K562 (cell line): Measurements from ENCODE around the gene BHLHE40. TPM values are rescaled to one million over a fixed set of nuclear protein-coding genes. Genes with fewer than 3 reads are reported as not detected.

Experiments used
- BACH1 ChIP-seq: fragments of 200-800 bp; sonication (Bioruptor generic); IDR thresholded peaks from 2 replicates; pipeline ENCODE4 v1.6.1; 2016; ENCODE audit warnings: missing genetic modification characterization, missing compliant biosample characterization
- BRF1 ChIP-seq: IDR thresholded peaks from 3 replicates; pipeline ENCODE4 v1.6.1; 2011; ENCODE audit warnings: borderline replicate concordance, mild to moderate bottlenecking; ENCODE audit not compliant: insufficient read length; ENCODE audit errors: extremely low read depth
- EP300 ChIP-seq: IDR thresholded peaks from 2 replicates; pipeline ENCODE4 v1.6.1; 2012; ENCODE audit warnings: low read length, improper control_type of control experiment
- FOXP1 ChIP-seq: sonication (generic); formaldehyde crosslinking; IDR thresholded peaks from 2 replicates; pipeline ENCODE4 v1.8.0; 2022; ENCODE audit warnings: mild to moderate bottlenecking, missing genetic modification reagents
- GTF3C2 ChIP-seq: IDR thresholded peaks from 3 replicates; pipeline ENCODE4 v1.6.1; 2011; ENCODE audit warnings: borderline replicate concordance, mild to moderate bottlenecking, moderate library complexity; ENCODE audit not compliant: insufficient read length; ENCODE audit errors: extremely low read depth
- KAT8 ChIP-seq: fragments of 450-650 bp; IDR thresholded peaks from 2 replicates; pipeline ENCODE4 v1.6.1; 2016; ENCODE audit warnings: low read depth, mild to moderate bottlenecking
- MTA2 ChIP-seq: fragments of 450-650 bp; IDR thresholded peaks from 2 replicates; pipeline ENCODE4 v1.6.1; 2016; ENCODE audit warnings: low read depth
- NCOA2 ChIP-seq, 2 experiments: fragments of 450-650 bp; IDR thresholded peaks; 2 replicates each; pipeline ENCODE4 v1.6.1; 2018; ENCODE audit warnings: mild to moderate bottlenecking in 2 of 2, moderate library complexity in 1 of 2; ENCODE audit not compliant: partially characterized antibody in 2 of 2
- POLR3G ChIP-seq: IDR thresholded peaks from 2 replicates; pipeline ENCODE4 v1.6.1; 2011; ENCODE audit not compliant: insufficient read length, insufficient replicate concordance; ENCODE audit errors: extremely low read depth
- RBM17 ChIP-seq: fragments of 200-400 bp; formaldehyde crosslinking; IDR thresholded peaks from 2 replicates; pipeline ENCODE4 v1.6.1; 2017; ENCODE audit warnings: low read depth, mild to moderate bottlenecking, low read length, borderline replicate concordance
- SIN3A ChIP-seq, 2 experiments: fragments of 150-350 bp in 1 of 2; IDR thresholded peaks; 2 replicates each; pipeline ENCODE4 v1.6.1; 2011 to 2016; ENCODE audit warnings: borderline replicate concordance in 2 of 2, low read depth in 2 of 2, low read length in 2 of 2, mild to moderate bottlenecking in 2 of 2, moderate library complexity in 2 of 2; ENCODE audit not compliant: control insufficient read depth in 1 of 2
- SIRT6 ChIP-seq: IDR thresholded peaks from one replicate; pipeline ENCODE4 v1.6.1; 2012; ENCODE audit warnings: low read depth, mild to moderate bottlenecking, control low read depth, inconsistent platforms, low read length, moderate library complexity
- TFAP4 ChIP-seq: sonication (generic); formaldehyde crosslinking; IDR thresholded peaks from 2 replicates; pipeline ENCODE4 v1.8.0; 2022; ENCODE audit warnings: missing genetic modification reagents, mild to moderate bottlenecking, moderate library complexity, borderline replicate concordance
- THRAP3 ChIP-seq: fragments of 450-650 bp; IDR thresholded peaks from 2 replicates; pipeline ENCODE4 v1.6.1; 2016; ENCODE audit warnings: mild to moderate bottlenecking, inconsistent platforms, borderline replicate concordance
- WHSC1 ChIP-seq: IDR thresholded peaks from one replicate; pipeline ENCODE4 v1.6.1; 2012; ENCODE audit warnings: low read length, control low read depth, inconsistent platforms
- ZKSCAN3 ChIP-seq: fragments of 250-450 bp; sonication (Bioruptor Pico); IDR thresholded peaks from 2 replicates; pipeline ENCODE4 v1.4.0; 2020
- ZNF253 ChIP-seq: fragments of 250-450 bp; sonication (Bioruptor Pico); conservative IDR thresholded peaks from 2 replicates; pipeline ENCODE4 v1.6.1; 2021; ENCODE audit warnings: mild to moderate bottlenecking
- ZNF3 ChIP-seq: fragments of 250-450 bp; sonication (Bioruptor Pico); IDR thresholded peaks from 2 replicates; pipeline ENCODE4 v1.5.0; 2021; ENCODE audit warnings: mild to moderate bottlenecking, moderate library complexity
- ZNF311 ChIP-seq: fragments of 250-450 bp; sonication (Bioruptor Pico); IDR thresholded peaks from 2 replicates; pipeline ENCODE4 v1.4.0; 2020; ENCODE audit warnings: mild to moderate bottlenecking, moderate library complexity
- ZNF717 ChIP-seq: fragments of 250-450 bp; sonication (Bioruptor Pico); IDR thresholded peaks from 2 replicates; pipeline ENCODE4 v1.5.0; 2021
- ZNF76 ChIP-seq: fragments of 250-450 bp; sonication (Bioruptor Pico); IDR thresholded peaks from 2 replicates; pipeline ENCODE4 v1.4.0; 2020; ENCODE audit warnings: mild to moderate bottlenecking, moderate library complexity, borderline replicate concordance
- polyA plus RNA-seq, 8 experiments: library from polyadenylated mRNA; depleted of rRNA in 4 of 8; stranded (reverse) in 5 of 8; unstranded in 3 of 8; fragments of >200 nt; fragmentation: Nextera tagmentation in 2 of 8; fragmentation: Illumina TruSeq in 1 of 8; extraction: Ambion mirVana in 2 of 8; extraction: Trizol in 1 of 8; gene quantifications; 2 replicates each; pipeline versions ENCODE4 v1.2.1 to v1.2.3, GENCODE V29; 2011 to 2014; ENCODE audit warnings: inconsistent platforms in 1 of 8, missing spikeins in 1 of 8
- total RNA-seq, 7 experiments: library from RNA; depleted of rRNA in 6 of 7; stranded (reverse); fragments of >200 nt in 6 of 7; fragmentation: Illumina TruSeq in 2 of 7; extraction: Trizol in 2 of 7; gene quantifications; 2 replicates each; pipeline versions ENCODE4 v1.2.1 to v1.2.3, GENCODE V29; 2011 to 2021; ENCODE audit warnings: low replicate concordance in 1 of 7
- TF ChIP-seq, protein P1 (sequence below): fragments of 250-450 bp; sonication (Bioruptor Pico); IDR thresholded peaks from 2 replicates; pipeline ENCODE4 v1.5.0; 2020; ENCODE audit warnings: mild to moderate bottlenecking
- TF ChIP-seq, protein P2 (sequence below): fragments of 250-450 bp; sonication (Bioruptor Pico); IDR thresholded peaks from 2 replicates; pipeline ENCODE4 v1.5.0; 2020; ENCODE audit warnings: mild to moderate bottlenecking, borderline replicate concordance

The BHLHE40 gene
- total and polyA plus RNA-seq, 9 of the 15 experiments (the other 6 are each of a cell fraction or from before 2014, with no cell fraction given) = 12.0 to 83.9 (median 31.4) TPM

GRCh38 chr3:5002871-5003247, 23.6 kb downstream of the BHLHE40 start (continued):
- TF ChIP-seq TFAP4 (CRISPR knock-in tag) = no peak
- no peak for TF ChIP-seq THRAP3
- no peak for TF ChIP-seq NCOA2 (IDR thresholded peaks at IDR 0.05; ENCODE audit: partially characterized antibody in 2 of 2)
- TF ChIP-seq SIRT6 = no peak
- no peak for TF ChIP-seq MTA2
- TF ChIP-seq RBM17 = no peak
- no peak for TF ChIP-seq BRF1
- no peak for TF ChIP-seq ZNF253 (CRISPR knock-in tag)
- no peak for TF ChIP-seq WHSC1
- TF ChIP-seq ZNF3 = 0 out of 2 replicates have a peak, but pooled peaks have one; percentile 10
- TF ChIP-seq FOXP1 (CRISPR knock-in tag) = peak; percentile 3; the same call in 1 of the 2 replicates
- TF ChIP-seq BACH1 (tag) = no peak
- TF ChIP-seq ZNF76 (CRISPR knock-in tag) = no peak
- TF ChIP-seq, protein P1, sequence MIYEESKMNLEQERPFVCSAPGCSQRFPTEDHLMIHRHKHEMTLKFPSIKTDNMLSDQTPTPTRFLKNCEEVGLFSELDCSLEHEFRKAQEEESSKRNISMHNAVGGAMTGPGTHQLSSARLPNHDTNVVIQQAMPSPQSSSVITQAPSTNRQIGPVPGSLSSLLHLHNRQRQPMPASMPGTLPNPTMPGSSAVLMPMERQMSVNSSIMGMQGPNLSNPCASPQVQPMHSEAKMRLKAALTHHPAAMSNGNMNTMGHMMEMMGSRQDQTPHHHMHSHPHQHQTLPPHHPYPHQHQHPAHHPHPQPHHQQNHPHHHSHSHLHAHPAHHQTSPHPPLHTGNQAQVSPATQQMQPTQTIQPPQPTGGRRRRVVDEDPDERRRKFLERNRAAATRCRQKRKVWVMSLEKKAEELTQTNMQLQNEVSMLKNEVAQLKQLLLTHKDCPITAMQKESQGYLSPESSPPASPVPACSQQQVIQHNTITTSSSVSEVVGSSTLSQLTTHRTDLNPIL = 0 out of 2 replicates have a peak, but pooled peaks have one; percentile 9
- TF ChIP-seq GTF3C2 = no peak
- TF ChIP-seq, protein P2, sequence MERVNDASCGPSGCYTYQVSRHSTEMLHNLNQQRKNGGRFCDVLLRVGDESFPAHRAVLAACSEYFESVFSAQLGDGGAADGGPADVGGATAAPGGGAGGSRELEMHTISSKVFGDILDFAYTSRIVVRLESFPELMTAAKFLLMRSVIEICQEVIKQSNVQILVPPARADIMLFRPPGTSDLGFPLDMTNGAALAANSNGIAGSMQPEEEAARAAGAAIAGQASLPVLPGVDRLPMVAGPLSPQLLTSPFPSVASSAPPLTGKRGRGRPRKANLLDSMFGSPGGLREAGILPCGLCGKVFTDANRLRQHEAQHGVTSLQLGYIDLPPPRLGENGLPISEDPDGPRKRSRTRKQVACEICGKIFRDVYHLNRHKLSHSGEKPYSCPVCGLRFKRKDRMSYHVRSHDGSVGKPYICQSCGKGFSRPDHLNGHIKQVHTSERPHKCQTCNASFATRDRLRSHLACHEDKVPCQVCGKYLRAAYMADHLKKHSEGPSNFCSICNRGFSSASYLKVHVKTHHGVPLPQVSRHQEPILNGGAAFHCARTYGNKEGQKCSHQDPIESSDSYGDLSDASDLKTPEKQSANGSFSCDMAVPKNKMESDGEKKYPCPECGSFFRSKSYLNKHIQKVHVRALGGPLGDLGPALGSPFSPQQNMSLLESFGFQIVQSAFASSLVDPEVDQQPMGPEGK (CRISPR knock-in tag) = no peak
- TF ChIP-seq ZNF717 (CRISPR knock-in tag) = no peak
- no peak for TF ChIP-seq SIN3A (IDR thresholded peaks at IDR 0.05; ENCODE audit: borderline replicate concordance in 2 of 2, control insufficient read depth in 1 of 2, low read depth in 2 of 2, low read length in 2 of 2)
- TF ChIP-seq EP300 = no peak
- no peak for TF ChIP-seq ZKSCAN3 (CRISPR knock-in tag)
- no peak for TF ChIP-seq POLR3G
- TF ChIP-seq ZNF311 = no peak
- no peak for TF ChIP-seq KAT8
